HCT116 (cell line): Measurements from ENCODE around the gene THG1L.

Source experiments
- CBX3 ChIP-seq: IDR thresholded peaks from 2 replicates; pipeline ENCODE4 v1.6.1; 2012; ENCODE audit warnings: low read depth
- CTCF ChIP-seq, 3 experiments: fragments of 200-600 bp in 1 of 3; sonication (generic) in 1 of 3; IDR thresholded peaks in 2 of 3; conservative IDR thresholded peaks in 1 of 3; 2 replicates each; pipeline ENCODE4 v1.5.1; 2012 to 2017; ENCODE audit warnings: low read depth in 2 of 3, low read length in 2 of 3, antibody characterized with exemption in 1 of 3, borderline replicate concordance in 1 of 3, control low read depth in 1 of 3, mild to moderate bottlenecking in 1 of 3, mixed read lengths in 1 of 3, mixed run types in 1 of 3, moderate library complexity in 1 of 3; ENCODE audit not compliant: insufficient read depth in 1 of 3
- EGR1 ChIP-seq: IDR thresholded peaks from 2 replicates; pipeline ENCODE4 v1.6.1; 2012; ENCODE audit warnings: low read depth
- EZH2 ChIP-seq: fragments of 200-600 bp; sonication (generic); IDR thresholded peaks from 2 replicates; pipeline ENCODE4 v1.6.1; 2017; ENCODE audit warnings: antibody characterized with exemption, mixed run types
- EZH2phosphoT487 ChIP-seq: fragments of 200-600 bp; IDR thresholded peaks from 2 replicates; pipeline ENCODE4 v1.6.1; 2018; ENCODE audit warnings: antibody characterized with exemption, borderline replicate concordance
- ZFX ChIP-seq: fragments of 450-650 bp; IDR thresholded peaks from 2 replicates; pipeline ENCODE4 v1.6.1; 2017
- ZNF274 ChIP-seq: fragments of 200-500 bp; sonication (Bioruptor generic); IDR thresholded peaks from 2 replicates; pipeline ENCODE4 v1.6.1; 2014; ENCODE audit warnings: mild to moderate bottlenecking, low read depth, low read length, inconsistent platforms

- TF ChIP-seq CTCF (IDR thresholded peaks at IDR 0.05 in 2 of 3, conservative IDR thresholded peaks at IDR 0.05 in 1 of 3; ENCODE audit: borderline replicate concordance in 1 of 3, insufficient read depth in 1 of 3, low read depth in 2 of 3, low read length in 2 of 3) (no peak), EZH2 (no peak), ZFX (no peak), CBX3 (no peak), EGR1 (no peak), EZH2phosphoT487 (no peak), ZNF274 (no peak)
These were observed 35.2 kb downstream of the THG1L start for GRCh38 chr5:157766442-157766841.
